Right lobe of liver (tissue), 4 donors: Measurements from ENCODE around the gene PLCB2.

Experiments used
- POLR2A ChIP-seq: fragments of 450-650 bp; IDR thresholded peaks from one replicate; pipeline ENCODE4 v1.6.1; 2017; ENCODE audit warnings: antibody characterized with exemption, mild to moderate bottlenecking
- TF ChIP-seq, protein P1 (sequence below), 4 donors: fragments of 200-600 bp in 3 of 4; fragments of 450-650 bp in 1 of 4; IDR thresholded peaks; one replicate each; pipeline versions ENCODE4 v1.5.1 to v1.8.0; 2016 to 2022; ENCODE audit warnings: antibody characterized with exemption in 4 of 4, mild to moderate bottlenecking in 2 of 4
- donor health status: DM: no; HTN: no; CAD: no.
- donor health status: DM: no; HTN: no; CAD: no.
- donor health status: DM: no; HTN: yes; CAD: no.

DNA sequence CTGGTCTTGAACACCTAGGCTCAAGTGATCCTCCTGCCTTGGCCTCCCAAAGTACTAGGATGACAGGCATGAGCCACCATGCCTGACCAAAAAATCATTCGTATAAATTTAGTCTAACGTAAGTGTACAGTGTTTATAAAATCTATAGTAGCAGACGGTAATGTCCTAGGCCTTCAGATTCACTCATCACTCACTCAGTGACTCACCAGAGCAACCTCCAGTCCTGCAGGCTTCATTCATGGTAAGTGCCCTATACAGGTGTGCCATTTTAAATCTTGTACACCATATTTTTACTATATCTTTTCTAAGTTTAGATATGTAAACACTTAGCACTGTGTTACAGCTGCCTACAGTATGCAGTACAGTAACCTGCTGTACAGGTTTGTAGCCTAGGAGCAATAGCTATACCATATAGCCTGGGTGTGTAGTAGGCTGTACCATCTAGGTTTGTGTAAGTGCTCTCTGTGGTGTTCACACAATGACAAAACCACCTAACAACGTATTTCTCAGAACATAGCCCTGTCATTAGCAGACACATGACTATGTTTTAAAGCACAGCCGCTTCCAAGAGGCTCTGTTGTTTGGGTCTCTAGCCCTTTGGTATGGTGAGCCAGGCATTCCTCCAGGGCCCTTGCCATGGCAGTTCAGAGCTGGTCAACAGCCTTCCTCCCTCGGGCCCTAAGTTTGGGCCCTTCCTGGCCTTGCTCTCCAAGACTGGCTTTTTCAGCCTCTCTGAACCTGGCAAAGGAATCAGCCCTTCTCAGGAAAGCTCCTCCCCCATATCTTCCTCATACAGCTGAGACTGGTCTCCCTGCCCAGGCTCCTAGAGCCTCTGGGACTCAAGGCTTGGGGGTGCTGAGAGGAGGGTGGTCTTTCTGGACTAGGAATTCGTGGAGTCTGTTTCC lies 34.9 kb upstream of the PLCB2 start:
- TF ChIP-seq, protein P1, sequence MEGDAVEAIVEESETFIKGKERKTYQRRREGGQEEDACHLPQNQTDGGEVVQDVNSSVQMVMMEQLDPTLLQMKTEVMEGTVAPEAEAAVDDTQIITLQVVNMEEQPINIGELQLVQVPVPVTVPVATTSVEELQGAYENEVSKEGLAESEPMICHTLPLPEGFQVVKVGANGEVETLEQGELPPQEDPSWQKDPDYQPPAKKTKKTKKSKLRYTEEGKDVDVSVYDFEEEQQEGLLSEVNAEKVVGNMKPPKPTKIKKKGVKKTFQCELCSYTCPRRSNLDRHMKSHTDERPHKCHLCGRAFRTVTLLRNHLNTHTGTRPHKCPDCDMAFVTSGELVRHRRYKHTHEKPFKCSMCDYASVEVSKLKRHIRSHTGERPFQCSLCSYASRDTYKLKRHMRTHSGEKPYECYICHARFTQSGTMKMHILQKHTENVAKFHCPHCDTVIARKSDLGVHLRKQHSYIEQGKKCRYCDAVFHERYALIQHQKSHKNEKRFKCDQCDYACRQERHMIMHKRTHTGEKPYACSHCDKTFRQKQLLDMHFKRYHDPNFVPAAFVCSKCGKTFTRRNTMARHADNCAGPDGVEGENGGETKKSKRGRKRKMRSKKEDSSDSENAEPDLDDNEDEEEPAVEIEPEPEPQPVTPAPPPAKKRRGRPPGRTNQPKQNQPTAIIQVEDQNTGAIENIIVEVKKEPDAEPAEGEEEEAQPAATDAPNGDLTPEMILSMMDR (IDR thresholded peaks at IDR 0.05): no peak
- no peak for TF ChIP-seq POLR2A
